Hindlimb muscle (tissue), 1 donor: ENCODE results near the gene ZNF701. TPM values are rescaled to one million over a fixed set of nuclear protein-coding genes. Genes with fewer than 3 reads are reported as not detected.

Source experiments
- polyA plus RNA-seq: library from polyadenylated mRNA; unstranded; fragments of 120-200 nt; gene quantifications from one replicate; pipeline ENCODE4 v1.2.1, GENCODE V29; 2013; ENCODE audit not compliant: insufficient read length

ZNF701 gene
- polyA plus RNA-seq, 1 donor = 11.2 TPM

Other genes with a start within 250 kb of the ZNF701 start
- 3.7 TPM for gene ZNF610, start 234.0 kb upstream of the ZNF701 start, polyA plus RNA-seq
- gene ZNF880, start 200.4 kb upstream of the ZNF701 start, polyA plus RNA-seq = 16.4 TPM
- gene ZNF528, start 172.4 kb upstream of the ZNF701 start, polyA plus RNA-seq = 25.1 TPM
- gene ZNF534, start 141.1 kb upstream of the ZNF701 start, polyA plus RNA-seq = 0.75 TPM
- 2.7 TPM for gene ZNF578, start 116.7 kb upstream of the ZNF701 start, polyA plus RNA-seq
- gene ZNF808, start 42.6 kb upstream of the ZNF701 start, polyA plus RNA-seq = 8.4 TPM
- gene ZNF83, start 68.1 kb downstream of the ZNF701 start, polyA plus RNA-seq = 62.9 TPM
- gene ZNF611, start 164.8 kb downstream of the ZNF701 start, polyA plus RNA-seq = 7.3 TPM
- 3.1 TPM for gene ZNF600, start 216.5 kb downstream of the ZNF701 start, polyA plus RNA-seq